ENCODE results near the gene PNKD.

DNA sequence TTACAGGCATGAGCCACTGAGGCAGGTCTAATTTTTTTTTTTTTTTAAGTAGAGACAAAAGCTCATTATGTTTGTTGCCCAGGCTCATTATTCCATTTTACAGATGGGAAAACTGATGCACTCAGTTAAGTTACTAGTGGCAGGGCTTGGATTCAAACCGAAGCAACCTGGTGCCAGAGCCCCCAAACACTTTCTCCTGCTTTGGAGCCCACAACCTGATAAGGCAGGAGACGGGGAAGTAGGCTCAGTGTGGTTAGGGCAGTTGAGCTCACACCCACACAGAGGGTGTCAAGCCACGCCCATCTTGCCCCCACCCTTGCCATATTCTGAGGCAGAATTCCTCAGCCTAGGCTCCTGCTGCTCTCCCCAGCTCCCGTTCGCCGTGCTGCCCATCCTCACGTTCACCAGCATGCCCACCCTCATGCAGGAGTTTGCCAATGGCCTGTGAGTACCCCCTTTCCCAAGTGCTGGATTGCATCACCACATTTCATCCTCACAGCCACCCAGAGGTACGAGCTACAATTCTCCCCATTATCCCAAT lies 123.5 kb downstream of the PNKD start:
- TF ChIP-seq CTCF (conservative IDR thresholded peaks at IDR 0.05; ENCODE audit: low read length) (no peak), EZH2phosphoT487 (IDR thresholded peaks at IDR 0.05; ENCODE audit: borderline replicate concordance) (no peak)
